Panc1 (cell line): ENCODE results near the gene PDE8B. TPM values are rescaled to one million over a fixed set of nuclear protein-coding genes. Genes with fewer than 3 reads are reported as not detected.

Source experiments
- ATAC-seq: fragments of 200-7000 bp; cut with Tn5 transposase; 2 replicates; pipeline ENCODE4 v1.9.1; 2020; ENCODE audit warnings: mild to moderate bottlenecking, moderate library complexity
- BruUV-seq: library from RNA; stranded (reverse); fragments of 400-500 nt; replicated peaks from 2 replicates; lab custom pipeline; 2021; lab: Mats Ljungman, UMichigan
- CTCF ChIA-PET: fragments of 300-600 bp; sonication (Branson Sonifier 250); formaldehyde crosslinking; loops from one replicate; lab custom pipeline; 2022; ENCODE audit warnings: antibody characterized with exemption; lab: Charles Lee
- POLR2A ChIA-PET: fragments of 300-600 bp; sonication (Branson Sonifier 250); formaldehyde crosslinking; loops from one replicate; lab custom pipeline; 2022; ENCODE audit warnings: antibody characterized with exemption; lab: Charles Lee
- DNase-seq: peaks from one replicate; pipeline ENCODE4 v3.0.0-alpha.2; 2010; ENCODE audit warnings: low read depth, low spot score
- H3K27ac ChIP-seq: 2 replicates; pipeline ENCODE4 v1.5.1; 2011; ENCODE audit warnings: mild to moderate bottlenecking, low read length, inconsistent platforms
- H3K27me3 ChIP-seq: fragments of 200-500 bp; sonication (Bioruptor generic); 2 replicates; pipeline ENCODE4 v1.6.0; 2014; ENCODE audit warnings: low read length, inconsistent platforms; ENCODE audit not compliant: control insufficient read depth, insufficient read depth
- H3K36me3 ChIP-seq: fragments of 200-500 bp; sonication (Bioruptor generic); 2 replicates; pipeline ENCODE4 v1.5.1; 2014; ENCODE audit warnings: inconsistent platforms, mild to moderate bottlenecking, low read length, moderate library complexity; ENCODE audit not compliant: control insufficient read depth, insufficient read depth
- H3K4me1 ChIP-seq: 2 replicates; pipeline ENCODE4 v1.5.1; 2011; ENCODE audit warnings: inconsistent platforms, mild to moderate bottlenecking, low read length, moderate library complexity; ENCODE audit not compliant: control insufficient read depth, insufficient read depth
- H3K4me3 ChIP-seq, 2 experiments: 2 replicates each; pipeline ENCODE4 v1.5.1; 2011 to 2012; ENCODE audit warnings: low read depth in 2 of 2, low read length in 2 of 2, mild to moderate bottlenecking in 2 of 2, inconsistent platforms in 1 of 2, moderate library complexity in 1 of 2
- H3K9me3 ChIP-seq: fragments of 200-500 bp; sonication (Bioruptor generic); 2 replicates; pipeline ENCODE4 v1.5.1; 2014; ENCODE audit warnings: low read depth, mild to moderate bottlenecking, inconsistent platforms, low read length, moderate library complexity; ENCODE audit not compliant: control insufficient read depth, insufficient read depth
- POLR2AphosphoS5 ChIP-seq: IDR thresholded peaks from 2 replicates; pipeline ENCODE4 v1.6.1; 2012; ENCODE audit warnings: mild to moderate bottlenecking, low read depth, low read length, moderate library complexity
- SIN3A ChIP-seq: IDR thresholded peaks from 2 replicates; pipeline ENCODE4 v1.6.1; 2012; ENCODE audit warnings: low read depth, mild to moderate bottlenecking, low read length, moderate library complexity, borderline replicate concordance; ENCODE audit not compliant: insufficient read depth
- TCF7L2 ChIP-seq: IDR thresholded peaks from 2 replicates; pipeline ENCODE4 v1.6.1; 2011; ENCODE audit warnings: mild to moderate bottlenecking, low read depth, low read length, inconsistent platforms
- in situ Hi-C: cut with HindIII; loops from 2 replicates; pipeline ENCODE4 v1.10.0; 2016; ENCODE audit warnings: low sequenced_read_pairs, low pct_unique_long_range_greater_than_20kb
- intact Hi-C: fragments of 100-400 bp; cut with micrococcal nuclease; formaldehyde crosslinking; loops from one replicate; pipeline ENCODE4 v1.10.0; 2022; ENCODE audit not compliant: unreplicated experiment
- total RNA-seq: library from RNA; stranded (reverse); gene quantifications from one replicate; pipeline ENCODE4 v1.2.1, GENCODE V29; 2021; ENCODE audit not compliant: unreplicated experiment
- TF ChIP-seq, protein P1 (sequence below), 2 experiments: IDR thresholded peaks; 2 replicates each; pipeline ENCODE4 v1.6.1; 2011 to 2012; ENCODE audit warnings: low read depth in 2 of 2, control low read depth in 1 of 2, low read length in 1 of 2, mild to moderate bottlenecking in 1 of 2, moderate library complexity in 1 of 2; ENCODE audit not compliant: insufficient read depth in 1 of 2
- TF ChIP-seq, protein P2 (sequence below): fragments of 450-650 bp; IDR thresholded peaks from 2 replicates; pipeline ENCODE4 v1.5.1; 2017; ENCODE audit warnings: mild to moderate bottlenecking

The PDE8B gene
- total RNA-seq, 1 experiment from 2014 or later, result 0.62 TPM

DNA sequence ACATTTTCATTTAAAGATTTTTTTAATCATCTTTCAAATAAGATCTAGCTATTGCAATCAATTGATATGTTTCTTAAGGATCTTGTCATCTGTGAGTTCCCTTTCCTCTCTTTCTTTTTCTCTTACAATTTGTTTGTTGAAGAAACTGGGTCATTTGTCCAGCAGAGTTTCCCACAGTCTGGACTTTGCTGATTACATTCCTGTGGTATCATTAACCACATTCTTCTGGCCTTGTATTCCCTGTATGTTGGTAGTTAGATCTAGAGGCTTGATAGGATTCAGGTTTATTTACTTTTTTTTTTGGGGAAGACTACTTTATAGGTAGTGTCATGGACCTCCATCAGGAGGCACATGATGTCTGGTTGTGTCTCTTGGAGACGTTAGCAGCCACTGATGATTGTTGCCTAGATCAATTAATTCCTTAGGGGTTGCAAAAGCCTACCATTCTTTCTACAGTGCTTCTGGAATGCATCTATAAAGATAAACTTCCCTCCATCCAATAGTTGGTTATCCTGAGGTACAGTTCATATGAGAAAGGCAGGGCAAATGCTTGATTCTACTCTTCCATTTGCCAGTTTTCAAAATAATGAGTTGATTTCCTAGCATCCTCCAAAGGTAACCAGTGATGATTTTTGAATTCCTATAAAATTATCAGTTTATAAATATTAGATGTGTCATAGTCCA is 14.3 kb downstream of the PDE8B start:
- Histone ChIP-seq H3K4me3 (no peak overlapping the region), H3K27me3 (peaks cover 20% of the 10 kb centered on the region), H3K9me3 (no peaks in the 10 kb centered on the region), H3K36me3 (no peaks in the 10 kb centered on the region), H3K4me1 (peaks cover 7% of the 10 kb centered on the region; the same call in 1 of the 2 replicates), H3K27ac (no peak overlapping the region)
- TF ChIP-seq POLR2AphosphoS5, result no peak
- no peak for TF ChIP-seq SIN3A
- no peak for TF ChIP-seq TCF7L2
- TF ChIP-seq, protein P1, sequence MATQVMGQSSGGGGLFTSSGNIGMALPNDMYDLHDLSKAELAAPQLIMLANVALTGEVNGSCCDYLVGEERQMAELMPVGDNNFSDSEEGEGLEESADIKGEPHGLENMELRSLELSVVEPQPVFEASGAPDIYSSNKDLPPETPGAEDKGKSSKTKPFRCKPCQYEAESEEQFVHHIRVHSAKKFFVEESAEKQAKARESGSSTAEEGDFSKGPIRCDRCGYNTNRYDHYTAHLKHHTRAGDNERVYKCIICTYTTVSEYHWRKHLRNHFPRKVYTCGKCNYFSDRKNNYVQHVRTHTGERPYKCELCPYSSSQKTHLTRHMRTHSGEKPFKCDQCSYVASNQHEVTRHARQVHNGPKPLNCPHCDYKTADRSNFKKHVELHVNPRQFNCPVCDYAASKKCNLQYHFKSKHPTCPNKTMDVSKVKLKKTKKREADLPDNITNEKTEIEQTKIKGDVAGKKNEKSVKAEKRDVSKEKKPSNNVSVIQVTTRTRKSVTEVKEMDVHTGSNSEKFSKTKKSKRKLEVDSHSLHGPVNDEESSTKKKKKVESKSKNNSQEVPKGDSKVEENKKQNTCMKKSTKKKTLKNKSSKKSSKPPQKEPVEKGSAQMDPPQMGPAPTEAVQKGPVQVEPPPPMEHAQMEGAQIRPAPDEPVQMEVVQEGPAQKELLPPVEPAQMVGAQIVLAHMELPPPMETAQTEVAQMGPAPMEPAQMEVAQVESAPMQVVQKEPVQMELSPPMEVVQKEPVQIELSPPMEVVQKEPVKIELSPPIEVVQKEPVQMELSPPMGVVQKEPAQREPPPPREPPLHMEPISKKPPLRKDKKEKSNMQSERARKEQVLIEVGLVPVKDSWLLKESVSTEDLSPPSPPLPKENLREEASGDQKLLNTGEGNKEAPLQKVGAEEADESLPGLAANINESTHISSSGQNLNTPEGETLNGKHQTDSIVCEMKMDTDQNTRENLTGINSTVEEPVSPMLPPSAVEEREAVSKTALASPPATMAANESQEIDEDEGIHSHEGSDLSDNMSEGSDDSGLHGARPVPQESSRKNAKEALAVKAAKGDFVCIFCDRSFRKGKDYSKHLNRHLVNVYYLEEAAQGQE (IDR thresholded peaks at IDR 0.05; ENCODE audit: insufficient read depth in 1 of 2, low read depth in 2 of 2, low read length in 1 of 2), result no peak
- intact Hi-C loops (no loop called here), in situ Hi-C loops (no loop called here)
- DNase-seq (no peak), ATAC-seq (peak; percentile 83; the same call in 1 of the 2 replicates)
- POLR2A ChIA-PET, result no interaction called here
- BruUV-seq, result no TSS peak
- CTCF ChIA-PET, result no interaction called here

DNA sequence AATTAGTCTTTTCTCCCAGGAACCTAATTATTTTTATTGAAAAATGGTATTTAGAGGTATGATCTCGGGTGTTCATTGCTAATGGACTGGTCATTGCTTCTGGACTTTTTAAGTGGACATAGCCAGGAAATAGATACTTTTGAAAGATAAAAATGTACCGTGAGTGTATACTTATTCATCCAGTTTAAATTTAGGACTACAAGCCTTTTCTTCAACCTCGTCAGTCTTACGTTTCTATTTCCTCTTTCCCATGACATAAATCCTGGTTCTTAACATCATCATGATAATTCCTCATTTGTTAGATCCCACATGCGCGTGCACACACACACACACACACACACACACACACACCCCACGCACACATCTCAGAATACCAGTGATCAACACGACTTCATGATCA is 15.1 kb downstream of the PDE8B start:
- no peak for DNase-seq
- TF ChIP-seq, protein P1 (IDR thresholded peaks at IDR 0.05; ENCODE audit: insufficient read depth in 1 of 2, low read depth in 2 of 2, low read length in 1 of 2), result no peak
- TF ChIP-seq POLR2AphosphoS5 (no peak), SIN3A (no peak), TCF7L2 (no peak)
- TF ChIP-seq, protein P2, sequence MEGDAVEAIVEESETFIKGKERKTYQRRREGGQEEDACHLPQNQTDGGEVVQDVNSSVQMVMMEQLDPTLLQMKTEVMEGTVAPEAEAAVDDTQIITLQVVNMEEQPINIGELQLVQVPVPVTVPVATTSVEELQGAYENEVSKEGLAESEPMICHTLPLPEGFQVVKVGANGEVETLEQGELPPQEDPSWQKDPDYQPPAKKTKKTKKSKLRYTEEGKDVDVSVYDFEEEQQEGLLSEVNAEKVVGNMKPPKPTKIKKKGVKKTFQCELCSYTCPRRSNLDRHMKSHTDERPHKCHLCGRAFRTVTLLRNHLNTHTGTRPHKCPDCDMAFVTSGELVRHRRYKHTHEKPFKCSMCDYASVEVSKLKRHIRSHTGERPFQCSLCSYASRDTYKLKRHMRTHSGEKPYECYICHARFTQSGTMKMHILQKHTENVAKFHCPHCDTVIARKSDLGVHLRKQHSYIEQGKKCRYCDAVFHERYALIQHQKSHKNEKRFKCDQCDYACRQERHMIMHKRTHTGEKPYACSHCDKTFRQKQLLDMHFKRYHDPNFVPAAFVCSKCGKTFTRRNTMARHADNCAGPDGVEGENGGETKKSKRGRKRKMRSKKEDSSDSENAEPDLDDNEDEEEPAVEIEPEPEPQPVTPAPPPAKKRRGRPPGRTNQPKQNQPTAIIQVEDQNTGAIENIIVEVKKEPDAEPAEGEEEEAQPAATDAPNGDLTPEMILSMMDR, result no peak
- intact Hi-C loops, result no loop called here
- in situ Hi-C loops, result no loop called here
- no TSS peak for BruUV-seq
- no peak for ATAC-seq
- peaks cover 7% of the 10 kb centered on the region; the same call in 1 of the 2 replicates for H3K4me1 ChIP-seq
- ChIA-PET CTCF (no interaction called here), POLR2A (no interaction called here)
- H3K27me3 ChIP-seq, result peaks cover 20% of the 10 kb centered on the region
- H3K9me3 ChIP-seq, result no peaks in the 10 kb centered on the region
- H3K27ac ChIP-seq, result no peak overlapping the region
- H3K36me3 ChIP-seq, result no peaks in the 10 kb centered on the region
- H3K4me3 ChIP-seq, result no peak overlapping the region
